Endodermal cell (in vitro differentiated cells): ENCODE measurements around the gene SLC48A1. TPM values are rescaled to one million over a fixed set of nuclear protein-coding genes. Genes with fewer than 3 reads are reported as not detected.
A peak's percentile ranks its signal among the peaks of the same experiment; 100 is the strongest.

ENCODE experiments used
- DNase-seq: peaks from one replicate; pipeline ENCODE4 v3.0.0-alpha.2; 2017
- H3K27ac ChIP-seq: 2 replicates; pipeline ENCODE4 v1.5.1; 2013; ENCODE audit warnings: mild to moderate bottlenecking, low read depth, low read length, moderate library complexity
- H3K27me3 ChIP-seq: 2 replicates; pipeline ENCODE4 v1.6.1; 2013; ENCODE audit warnings: mild to moderate bottlenecking, low read length, moderate library complexity; ENCODE audit not compliant: insufficient read depth, control insufficient read depth, poor library complexity, severe bottlenecking
- H3K36me3 ChIP-seq: 2 replicates; pipeline ENCODE4 v1.7.0; 2013; ENCODE audit warnings: mild to moderate bottlenecking, low read length, moderate library complexity; ENCODE audit not compliant: control insufficient read depth, insufficient read depth
- H3K4me1 ChIP-seq: one replicate; pipeline ENCODE4 v1.7.0; 2013; ENCODE audit warnings: low read length; ENCODE audit not compliant: control insufficient read depth, insufficient read depth
- H3K4me3 ChIP-seq: 2 replicates; pipeline ENCODE4 v1.5.1; 2013; ENCODE audit warnings: mild to moderate bottlenecking, low read length, moderate library complexity
- H3K9ac ChIP-seq: 2 replicates; pipeline ENCODE4 v1.6.1; 2013; ENCODE audit warnings: mild to moderate bottlenecking, low read length, moderate library complexity; ENCODE audit not compliant: poor library complexity, severe bottlenecking; ENCODE audit errors: extremely low read depth
- H3K9me3 ChIP-seq: 2 replicates; pipeline ENCODE4 v1.6.1; 2013; ENCODE audit warnings: mild to moderate bottlenecking, low read length, moderate library complexity; ENCODE audit not compliant: control insufficient read depth
- H3K27ac Mint-ChIP-seq: 2 replicates; pipeline ENCODE4 v1.8.0; 2020; ENCODE audit warnings: mixed read lengths
- H3K27me3 Mint-ChIP-seq: 2 replicates; pipeline ENCODE4 v1.8.0; 2021; ENCODE audit warnings: mild to moderate bottlenecking, mixed read lengths; ENCODE audit not compliant: insufficient read depth
- H3K36me3 Mint-ChIP-seq: 2 replicates; pipeline ENCODE4 v1.8.0; 2020; ENCODE audit warnings: low read depth, mixed read lengths
- H3K4me1 Mint-ChIP-seq: 2 replicates; pipeline ENCODE4 v1.8.0; 2020; ENCODE audit warnings: mixed read lengths
- H3K4me3 Mint-ChIP-seq: 2 replicates; pipeline ENCODE4 v1.8.0; 2020; ENCODE audit warnings: mild to moderate bottlenecking, moderate library complexity, mixed read lengths
- H3K9me3 Mint-ChIP-seq: 2 replicates; pipeline ENCODE4 v1.8.0; 2020; ENCODE audit warnings: mild to moderate bottlenecking, mixed read lengths
- CTCF ChIP-seq: fragments of 200-600 bp; sonication (generic); conservative IDR thresholded peaks from 2 replicates; pipeline ENCODE4 v1.5.0; 2021; ENCODE audit warnings: antibody characterized with exemption, mild to moderate bottlenecking
- WGBS, 2 experiments: methylation state at CpG; one replicate each; pipeline versions ENCODE4 v1.1.5 to v1.1.7; 2013; ENCODE audit warnings: missing lambda C conversion rate in 2 of 2, mixed read lengths in 1 of 2; ENCODE audit not compliant: insufficient coverage in 1 of 2, insufficient read length in 1 of 2; 5-methylcytosine and 5-hydroxymethylcytosine counted together
- total RNA-seq, 2 donors: library from RNA; stranded (reverse); fragmentation: NEBNext Ultra II Directional in 1 of 2; extraction: Animal tissue kit (Norgen Biotek cat#: 25700) in 1 of 2; gene quantifications; 2 replicates in 1 of 2; 3 replicates in 1 of 2; pipeline ENCODE4 v1.2.1, GENCODE V29; 2021

The SLC48A1 gene
- total RNA-seq, 2 donors from 2014 or later: 21.3 to 30.4 TPM

GRCh38 chr12:47743311-47743860 lies 29.7 kb upstream of the SLC48A1 start:
- DNase-seq: no peak
- H3K9ac ChIP-seq: no peak overlapping the region
- no peak for TF ChIP-seq CTCF
- H3K27me3 ChIP-seq: no peaks in the 10 kb centered on the region
- WGBS, 2 experiments: 86 to 89% methylated on average over 5 to 9 of the region's 9 CpGs
- Mint-ChIP-seq H3K9me3 (no peaks in the 10 kb centered on the region), H3K27me3 (peaks cover 2% of the 10 kb centered on the region), H3K4me3 (no peak overlapping the region), H3K4me1 (peaks cover 16% of the 10 kb centered on the region), H3K36me3 (peaks cover 4% of the 10 kb centered on the region), H3K27ac (peak overlapping the region; percentile 35)
- no peak overlapping the region for H3K27ac ChIP-seq
- H3K4me3 ChIP-seq: no peak overlapping the region
- H3K4me1 ChIP-seq: no peaks in the 10 kb centered on the region
- H3K9me3 ChIP-seq: no peaks in the 10 kb centered on the region
- H3K36me3 ChIP-seq: no peaks in the 10 kb centered on the region

DNA sequence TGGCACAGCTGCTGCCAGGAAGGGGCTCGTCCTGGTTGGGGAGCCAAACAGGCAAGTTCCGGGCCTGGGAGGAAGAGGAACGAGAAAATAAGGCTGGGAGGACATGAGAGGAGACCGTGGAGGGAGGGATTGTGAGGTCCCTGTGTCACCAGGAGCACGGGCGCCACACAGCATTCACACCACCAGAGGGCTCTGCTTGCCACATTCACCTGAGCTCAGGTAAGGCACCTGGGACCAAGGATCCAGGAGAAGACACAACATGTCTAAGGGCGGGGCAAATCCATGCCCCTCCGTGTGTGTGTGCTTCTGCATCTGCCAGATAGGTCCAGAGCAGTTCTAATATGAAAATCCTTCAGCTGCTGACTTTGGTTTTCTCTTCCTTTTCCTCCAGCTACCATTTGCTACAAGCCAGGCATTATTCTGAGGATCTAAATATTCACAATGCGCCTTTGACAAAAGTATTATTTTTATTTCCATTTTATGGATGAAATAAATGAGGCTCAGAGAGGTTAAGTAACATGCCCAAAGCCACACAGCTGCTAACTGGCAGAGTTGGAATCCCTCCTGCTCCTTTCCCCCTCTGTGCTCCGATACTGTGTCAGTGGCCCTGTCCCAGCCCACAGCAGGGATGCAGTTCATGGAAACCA lies 28.9 kb upstream of the SLC48A1 start:
- no peak overlapping the region for H3K4me3 ChIP-seq
- Mint-ChIP-seq H3K27ac (peak overlapping the region; percentile 35), H3K27me3 (peaks cover 2% of the 10 kb centered on the region), H3K36me3 (peaks cover 9% of the 10 kb centered on the region), H3K4me1 (peaks cover 16% of the 10 kb centered on the region), H3K4me3 (no peak overlapping the region), H3K9me3 (no peaks in the 10 kb centered on the region)
- H3K27ac ChIP-seq: no peak overlapping the region
- DNase-seq: peak; percentile 98
- 42 to 59% methylated on average over 6 to 10 of the region's 10 CpGs for WGBS, 2 experiments
- H3K36me3 ChIP-seq: no peaks in the 10 kb centered on the region
- TF ChIP-seq CTCF: peak; percentile 91
- no peaks in the 10 kb centered on the region for H3K27me3 ChIP-seq
- no peaks in the 10 kb centered on the region for H3K4me1 ChIP-seq
- H3K9ac ChIP-seq: no peak overlapping the region
- H3K9me3 ChIP-seq: no peaks in the 10 kb centered on the region

- no peak overlapping the region for H3K4me3 Mint-ChIP-seq
- peak overlapping the region; percentile 2 for H3K27ac Mint-ChIP-seq
- peaks cover 2% of the 10 kb centered on the region for H3K27me3 Mint-ChIP-seq
- 84 to 85% methylated on average over 7 to 8 of the region's 8 CpGs for WGBS, 2 experiments
- Histone ChIP-seq H3K4me1 (no peaks in the 10 kb centered on the region), H3K4me3 (no peak overlapping the region), H3K27ac (peak overlapping the region; percentile 6), H3K27me3 (no peaks in the 10 kb centered on the region), H3K9ac (no peak overlapping the region), H3K36me3 (no peaks in the 10 kb centered on the region), H3K9me3 (no peaks in the 10 kb centered on the region)
- H3K4me1 Mint-ChIP-seq: peaks cover 16% of the 10 kb centered on the region
- no peak for DNase-seq
- H3K36me3 Mint-ChIP-seq: peaks cover 13% of the 10 kb centered on the region
- H3K9me3 Mint-ChIP-seq: no peaks in the 10 kb centered on the region
- no peak for TF ChIP-seq CTCF
Observed at GRCh38 chr12:47744778-47745436, 28.1 kb upstream of the SLC48A1 start.
